ENCODE data around the gene TACC2.

GRCh38 chr10:122086416-122087240 is 97.7 kb downstream of the TACC2 start:
- TF ChIP-seq, protein P1, sequence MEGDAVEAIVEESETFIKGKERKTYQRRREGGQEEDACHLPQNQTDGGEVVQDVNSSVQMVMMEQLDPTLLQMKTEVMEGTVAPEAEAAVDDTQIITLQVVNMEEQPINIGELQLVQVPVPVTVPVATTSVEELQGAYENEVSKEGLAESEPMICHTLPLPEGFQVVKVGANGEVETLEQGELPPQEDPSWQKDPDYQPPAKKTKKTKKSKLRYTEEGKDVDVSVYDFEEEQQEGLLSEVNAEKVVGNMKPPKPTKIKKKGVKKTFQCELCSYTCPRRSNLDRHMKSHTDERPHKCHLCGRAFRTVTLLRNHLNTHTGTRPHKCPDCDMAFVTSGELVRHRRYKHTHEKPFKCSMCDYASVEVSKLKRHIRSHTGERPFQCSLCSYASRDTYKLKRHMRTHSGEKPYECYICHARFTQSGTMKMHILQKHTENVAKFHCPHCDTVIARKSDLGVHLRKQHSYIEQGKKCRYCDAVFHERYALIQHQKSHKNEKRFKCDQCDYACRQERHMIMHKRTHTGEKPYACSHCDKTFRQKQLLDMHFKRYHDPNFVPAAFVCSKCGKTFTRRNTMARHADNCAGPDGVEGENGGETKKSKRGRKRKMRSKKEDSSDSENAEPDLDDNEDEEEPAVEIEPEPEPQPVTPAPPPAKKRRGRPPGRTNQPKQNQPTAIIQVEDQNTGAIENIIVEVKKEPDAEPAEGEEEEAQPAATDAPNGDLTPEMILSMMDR (conservative IDR thresholded peaks at IDR 0.05; ENCODE audit: low read depth in 2 of 2), result no peak
- no peak for TF ChIP-seq STAT1 (IDR thresholded peaks at IDR 0.05; ENCODE audit: unreplicated experiment)
- no peak for TF ChIP-seq EZH2 (IDR thresholded peaks at IDR 0.05; ENCODE audit: low read depth, unreplicated experiment)
- TF ChIP-seq EZH2phosphoT487 (IDR thresholded peaks at IDR 0.05; ENCODE audit: unreplicated experiment), result no peak
